NCI-H2227 treated with DMSO at 0.1 percent for 48 hours (cell line): ENCODE data around the gene TMEM109.

Experiments
- DNase-seq: peaks from one replicate; lab custom pipeline; 2025; lab: John Stamatoyannopoulos, UW

TMEM109 gene

GRCh38 chr11:60913793-60914632 lies at the start of gene TMEM109:
TMEM109 (plus strand) TSS chr11:60914158; CDS start chr11:60919694, 5,536 bp downstream.
- peak; percentile 98 for DNase-seq

- no peak for DNase-seq
These were observed 49.0 kb upstream of the TMEM109 start for GRCh38 chr11:60864856-60865513.

- DNase-seq: no peak
These were observed 46.8 kb upstream of the TMEM109 start, which contains the start of gene ZP1 for GRCh38 chr11:60866911-60867870. ZP1 (plus strand) TSS chr11:60867542; CDS start chr11:60867562, 20 bp downstream.

GRCh38 chr11:60867871-60868681 lies 45.9 kb upstream of the TMEM109 start:
- no peak for DNase-seq

- no peak for DNase-seq
These were observed 45.1 kb upstream of the TMEM109 start for GRCh38 chr11:60868682-60869450.

- DNase-seq: no peak
These were observed 44.5 kb upstream of the TMEM109 start for GRCh38 chr11:60869451-60869825.

- DNase-seq: no peak
These were observed 43.7 kb upstream of the TMEM109 start for GRCh38 chr11:60870276-60870675.

GRCh38 chr11:60870733-60871377 lies 43.1 kb upstream of the TMEM109 start:
- no peak for DNase-seq

GRCh38 chr11:60871378-60872061 lies 42.4 kb upstream of the TMEM109 start:
- DNase-seq: no peak

- DNase-seq: no peak
These were observed 41.6 kb upstream of the TMEM109 start for GRCh38 chr11:60872124-60872960.

GRCh38 chr11:60872961-60873524 lies 40.9 kb upstream of the TMEM109 start:
- no peak for DNase-seq

- no peak for DNase-seq
These were observed 40.4 kb upstream of the TMEM109 start for GRCh38 chr11:60873533-60873932.

- no peak for DNase-seq
These were observed 39.3 kb upstream of the TMEM109 start for GRCh38 chr11:60874421-60875365.

GRCh38 chr11:60875366-60876167 lies 38.4 kb upstream of the TMEM109 start:
- no peak for DNase-seq

- no peak for DNase-seq
These were observed 37.8 kb upstream of the TMEM109 start for GRCh38 chr11:60876168-60876485.
